GM23338 (cell line): Measurements from ENCODE around the gene USP37. TPM values are rescaled to one million over a fixed set of nuclear protein-coding genes. Genes with fewer than 3 reads are reported as not detected.

Experiments
- ATAC-seq: fragments of 200-7000 bp; cut with Tn5 transposase; 3 replicates; pipeline ENCODE4 v1.9.1; 2020
- DNase-seq: peaks from one replicate; pipeline ENCODE4 v3.0.0-alpha.2; 2015; ENCODE audit warnings: low spot score
- H2AFZ ChIP-seq: fragments of 200-600 bp; sonication (generic); 2 replicates; pipeline ENCODE4 v1.8.0; 2016; ENCODE audit warnings: antibody characterized with exemption, mild to moderate bottlenecking, moderate library complexity
- H3F3A ChIP-seq: fragments of 200-600 bp; sonication (generic); replicated peaks from 2 replicates; pipeline ENCODE4 v1.8.0; 2017; ENCODE audit warnings: antibody characterized with exemption, mixed run types, low read depth
- H3K27ac ChIP-seq: fragments of 200-600 bp; sonication (generic); 2 replicates; pipeline ENCODE4 v1.6.1; 2016; ENCODE audit warnings: low read depth
- H3K27me3 ChIP-seq: fragments of 200-600 bp; sonication (generic); 2 replicates; pipeline ENCODE4 v1.8.0; 2016; ENCODE audit warnings: mild to moderate bottlenecking, mixed run types, moderate library complexity; ENCODE audit not compliant: insufficient read depth
- H3K36me3 ChIP-seq: fragments of 200-600 bp; sonication (generic); 2 replicates; pipeline ENCODE4 v1.8.0; 2016; ENCODE audit warnings: mild to moderate bottlenecking; ENCODE audit not compliant: insufficient read depth
- H3K4me1 ChIP-seq: fragments of 200-600 bp; sonication (generic); 2 replicates; pipeline ENCODE4 v1.8.0; 2016; ENCODE audit warnings: mild to moderate bottlenecking, moderate library complexity; ENCODE audit not compliant: insufficient read depth
- H3K4me2 ChIP-seq: fragments of 200-600 bp; sonication (generic); 2 replicates; pipeline ENCODE4 v1.7.1; 2017; ENCODE audit warnings: mixed run types
- H3K4me3 ChIP-seq: fragments of 200-600 bp; sonication (generic); 2 replicates; pipeline ENCODE4 v1.6.1; 2016; ENCODE audit warnings: mixed run types
- H3K79me2 ChIP-seq: fragments of 200-600 bp; sonication (generic); replicated peaks from 2 replicates; pipeline ENCODE4 v1.8.0; 2017; ENCODE audit warnings: mild to moderate bottlenecking; ENCODE audit not compliant: insufficient read depth
- H3K9me2 ChIP-seq: fragments of 200-600 bp; sonication (generic); 2 replicates; pipeline ENCODE4 v1.8.0; 2017; ENCODE audit not compliant: insufficient read depth
- H4K20me1 ChIP-seq: fragments of 200-600 bp; sonication (generic); replicated peaks from 2 replicates; pipeline ENCODE4 v1.8.0; 2017; ENCODE audit warnings: mild to moderate bottlenecking; ENCODE audit not compliant: insufficient read depth
- H3K27ac Mint-ChIP-seq: 2 replicates; pipeline ENCODE4 v1.8.0; 2020; ENCODE audit warnings: inconsistent platforms, mild to moderate bottlenecking, moderate library complexity, mixed read lengths
- H3K27me3 Mint-ChIP-seq: 3 replicates; pipeline ENCODE4 v1.8.0; 2022; ENCODE audit warnings: low read depth, mild to moderate bottlenecking, moderate library complexity, mixed read lengths, inconsistent platforms; ENCODE audit not compliant: insufficient read depth, poor library complexity
- H3K36me3 Mint-ChIP-seq: 3 replicates; pipeline ENCODE4 v1.8.0; 2021; ENCODE audit warnings: low read depth, mild to moderate bottlenecking, inconsistent platforms, moderate library complexity, mixed read lengths
- H3K4me1 Mint-ChIP-seq: 3 replicates; pipeline ENCODE4 v1.8.0; 2020; ENCODE audit warnings: mild to moderate bottlenecking, inconsistent platforms, mixed read lengths
- H3K4me3 Mint-ChIP-seq: 3 replicates; pipeline ENCODE4 v1.8.0; 2021; ENCODE audit warnings: moderate library complexity, mild to moderate bottlenecking, inconsistent platforms, mixed read lengths
- H3K9me3 Mint-ChIP-seq: 3 replicates; pipeline ENCODE4 v1.8.0; 2020; ENCODE audit warnings: moderate library complexity, mild to moderate bottlenecking, inconsistent platforms, mixed read lengths
- CTCF ChIP-seq, 2 experiments: fragments of 200-600 bp in 1 of 2; sonication (generic) in 1 of 2; conservative IDR thresholded peaks; 2 replicates each; pipeline versions ENCODE4 v1.5.1 to v1.6.1; 2016 to 2017; ENCODE audit warnings: antibody characterized with exemption in 2 of 2, low read depth in 2 of 2, mild to moderate bottlenecking in 2 of 2, moderate library complexity in 1 of 2
- EZH2 ChIP-seq: fragments of 200-600 bp; sonication (generic); IDR thresholded peaks from one replicate; pipeline ENCODE4 v1.8.0; 2017; ENCODE audit warnings: antibody characterized with exemption, mild to moderate bottlenecking, low read depth; ENCODE audit not compliant: unreplicated experiment
- EZH2phosphoT487 ChIP-seq: fragments of 200-600 bp; sonication (generic); IDR thresholded peaks from one replicate; pipeline ENCODE4 v1.8.1; 2018; ENCODE audit warnings: antibody characterized with exemption; ENCODE audit not compliant: unreplicated experiment
- POLR2AphosphoS5 ChIP-seq: IDR thresholded peaks from 2 replicates; pipeline ENCODE4 v1.6.1; 2016; ENCODE audit warnings: antibody characterized with exemption, low read depth
- REST ChIP-seq: IDR thresholded peaks from one replicate; pipeline ENCODE4 v1.6.1; 2018; ENCODE audit warnings: antibody characterized with exemption; ENCODE audit not compliant: unreplicated experiment
- STAT1 ChIP-seq: IDR thresholded peaks from one replicate; pipeline ENCODE4 v1.6.1; 2016; ENCODE audit warnings: antibody characterized with exemption; ENCODE audit not compliant: unreplicated experiment
- ZNF114 ChIP-seq: fragments of 250-450 bp; sonication (Bioruptor Pico); IDR thresholded peaks from 2 replicates; pipeline ENCODE4 v1.5.0; 2020; ENCODE audit warnings: mild to moderate bottlenecking, moderate library complexity
- ZNF331 ChIP-seq: fragments of 250-450 bp; sonication (Bioruptor Pico); IDR thresholded peaks from 2 replicates; pipeline ENCODE4 v1.5.0; 2020; ENCODE audit warnings: low read depth, mild to moderate bottlenecking, moderate library complexity
- polyA plus RNA-seq: library from polyadenylated mRNA; unstranded; fragments of >200 nt; fragmentation: Nextera tagmentation; extraction: Ambion mirVana; gene quantifications from 2 replicates; pipeline ENCODE4 v1.2.1, GENCODE V29; 2016
- total RNA-seq: library from RNA; depleted of rRNA; stranded (reverse); fragments of >200 nt; shearing (Covaris generic); gene quantifications from 2 replicates; pipeline ENCODE4 v1.2.3, GENCODE V29; 2014

Gene USP37
- total and polyA plus RNA-seq, 2 experiments from 2014 or later = 8.2 to 21.0 TPM

GRCh38 chr2:218446547-218446946, 121.6 kb downstream of the USP37 start (continued):
- no peak for TF ChIP-seq REST
- no peak for TF ChIP-seq ZNF114 (CRISPR knock-in tag)
- TF ChIP-seq CTCF (conservative IDR thresholded peaks at IDR 0.05; ENCODE audit: low read depth in 2 of 2) = no peak
- TF ChIP-seq POLR2AphosphoS5 = no peak

GRCh38 chr2:218445602-218446001, 122.5 kb downstream of the USP37 start:
- Histone ChIP-seq H3K4me2 (no peak overlapping the region), H4K20me1 (no peaks in the 10 kb centered on the region; the same call in 1 of the 2 replicates), H3F3A (no peaks in the 10 kb centered on the region), H3K4me1 (no peaks in the 10 kb centered on the region), H3K36me3 (no peaks in the 10 kb centered on the region; the same call in none of the 2 replicates), H2AFZ (no peak overlapping the region), H3K79me2 (no peaks in the 10 kb centered on the region), H3K27me3 (no peaks in the 10 kb centered on the region), H3K4me3 (no peak overlapping the region), H3K9me2 (no peaks in the 10 kb centered on the region), H3K27ac (no peak overlapping the region)
- peaks cover 18% of the 10 kb centered on the region for H3K36me3 Mint-ChIP-seq
- peaks cover 2% of the 10 kb centered on the region for H3K27me3 Mint-ChIP-seq
- H3K4me3 Mint-ChIP-seq = no peak overlapping the region
- ATAC-seq = no peak
- DNase-seq = no peak
- TF ChIP-seq ZNF331 (CRISPR knock-in tag) = no peak
- no peak for TF ChIP-seq EZH2
- no peak for TF ChIP-seq POLR2AphosphoS5
- no peak for TF ChIP-seq ZNF114 (CRISPR knock-in tag)
- no peak for TF ChIP-seq EZH2phosphoT487
- no peak for TF ChIP-seq CTCF (conservative IDR thresholded peaks at IDR 0.05; ENCODE audit: low read depth in 2 of 2)
- no peak for TF ChIP-seq STAT1
- H3K4me1 Mint-ChIP-seq = no peaks in the 10 kb centered on the region; the same call in 2 of the 3 replicates
- no peaks in the 10 kb centered on the region for H3K9me3 Mint-ChIP-seq
- no peak overlapping the region for H3K27ac Mint-ChIP-seq
